GM10847 (cell line): ENCODE data around the gene RITA1.

Source experiments
- POLR2A ChIP-seq: IDR thresholded peaks from 2 replicates; pipeline ENCODE4 v1.6.1; 2011; ENCODE audit not compliant: insufficient read length; ENCODE audit errors: extremely low read depth

Gene RITA1

DNA sequence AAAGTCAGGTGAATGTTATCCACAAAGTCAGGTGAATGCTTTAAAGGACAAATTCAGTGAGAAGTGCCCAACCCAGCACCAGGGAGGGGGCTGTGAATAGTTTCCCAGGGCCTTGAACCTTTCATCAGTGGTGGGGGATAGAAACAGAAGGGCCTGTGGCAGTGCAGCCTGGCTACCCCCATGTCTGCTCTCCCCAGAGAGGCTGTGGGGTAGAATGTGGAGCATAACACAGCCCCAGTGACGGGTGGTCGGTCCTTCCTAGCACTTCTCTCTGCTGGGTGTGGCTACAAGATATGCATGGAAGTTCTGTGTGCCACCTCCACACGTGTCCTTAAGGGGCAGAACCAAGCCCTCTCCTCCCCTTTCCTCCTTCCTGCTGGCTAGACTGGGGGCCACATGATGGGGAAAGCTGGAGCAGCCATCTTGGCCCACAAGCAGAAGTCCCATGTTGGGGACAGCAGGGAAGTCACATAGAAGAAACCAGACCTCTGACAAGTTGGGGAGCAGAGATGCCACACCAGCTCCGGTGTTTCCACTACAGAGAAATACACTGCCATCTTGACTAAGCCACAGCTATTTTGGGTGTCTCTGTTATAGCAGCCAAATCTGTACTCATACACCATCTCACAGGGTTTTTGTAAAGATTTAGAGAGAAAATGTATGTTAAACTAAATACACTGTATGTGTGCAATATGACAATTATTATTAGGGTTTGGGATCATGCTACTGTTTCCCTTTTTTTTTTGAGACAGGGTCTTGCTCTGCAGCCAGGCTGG is 17.0 kb downstream of the RITA1 start:
- no peak for TF ChIP-seq POLR2A

GRCh38 chr12:113203852-113204760 is 18.6 kb downstream of the RITA1 start:
- TF ChIP-seq POLR2A, result no peak

GRCh38 chr12:113204804-113205203 is 19.3 kb downstream of the RITA1 start:
- no peak for TF ChIP-seq POLR2A

- no peak for TF ChIP-seq POLR2A
Measured at GRCh38 chr12:113207613-113208040, 22.1 kb downstream of the RITA1 start.

DNA sequence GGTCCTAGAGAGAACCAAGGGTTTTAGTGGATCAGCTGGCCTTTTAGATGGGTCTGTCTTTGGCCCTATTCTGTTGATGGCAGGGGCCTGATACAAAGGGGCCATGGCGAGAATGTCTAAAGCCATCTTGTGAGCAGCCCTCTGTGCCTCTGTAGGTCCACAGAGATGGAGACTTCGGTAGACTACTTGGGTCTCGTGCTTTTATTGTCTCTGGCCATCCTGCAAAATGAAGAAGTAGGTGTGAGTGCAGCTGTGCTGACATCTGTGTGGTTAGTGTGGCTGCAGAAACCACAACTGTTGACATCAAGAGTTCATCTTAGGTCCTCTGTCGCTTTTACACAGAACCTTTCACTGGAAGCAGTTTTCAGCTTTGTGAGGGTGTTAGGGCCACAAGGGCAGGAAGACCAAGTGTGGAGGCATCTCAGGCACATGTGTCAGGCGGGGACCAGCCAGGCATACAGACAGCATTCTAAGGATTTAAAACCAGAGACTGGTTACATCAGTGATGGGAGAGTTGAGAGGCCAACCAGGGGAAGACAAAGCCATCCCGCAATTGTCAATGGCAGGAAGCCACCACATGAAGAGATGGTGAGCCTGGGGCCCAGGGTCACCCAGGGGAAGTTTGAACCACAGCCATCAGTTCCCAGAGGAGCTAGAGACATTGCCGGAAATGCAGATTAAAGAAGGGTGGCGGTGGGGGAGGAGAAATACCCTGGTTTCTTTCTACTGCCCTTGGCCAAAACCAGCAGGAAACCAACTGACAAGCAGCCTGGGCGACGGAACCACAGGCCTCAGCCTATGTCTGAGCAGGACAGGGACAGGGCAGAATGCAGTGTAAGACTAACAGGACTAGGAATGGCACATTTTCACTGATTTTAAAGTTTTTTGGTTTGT is 22.8 kb downstream of the RITA1 start:
- no peak for TF ChIP-seq POLR2A

DNA sequence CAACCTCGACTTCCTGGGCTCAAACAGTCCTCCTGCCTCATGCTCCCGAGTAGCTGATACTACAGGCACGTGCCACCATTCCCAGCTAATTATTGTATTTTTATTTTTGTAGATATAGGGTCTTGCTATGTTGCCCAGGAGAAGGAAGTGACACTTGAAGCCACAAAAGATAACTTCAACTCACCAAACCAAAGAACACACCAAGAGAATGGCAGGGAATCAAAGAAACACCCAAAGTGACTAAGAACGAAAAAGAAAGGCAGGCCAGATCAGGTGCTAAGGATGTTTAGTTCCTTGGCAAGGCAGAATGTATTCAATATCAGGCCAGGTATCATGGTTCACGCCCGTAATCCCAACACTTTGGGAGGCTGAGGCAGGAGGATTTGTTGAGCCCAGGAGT is 25.6 kb downstream of the RITA1 start:
- no peak for TF ChIP-seq POLR2A

DNA sequence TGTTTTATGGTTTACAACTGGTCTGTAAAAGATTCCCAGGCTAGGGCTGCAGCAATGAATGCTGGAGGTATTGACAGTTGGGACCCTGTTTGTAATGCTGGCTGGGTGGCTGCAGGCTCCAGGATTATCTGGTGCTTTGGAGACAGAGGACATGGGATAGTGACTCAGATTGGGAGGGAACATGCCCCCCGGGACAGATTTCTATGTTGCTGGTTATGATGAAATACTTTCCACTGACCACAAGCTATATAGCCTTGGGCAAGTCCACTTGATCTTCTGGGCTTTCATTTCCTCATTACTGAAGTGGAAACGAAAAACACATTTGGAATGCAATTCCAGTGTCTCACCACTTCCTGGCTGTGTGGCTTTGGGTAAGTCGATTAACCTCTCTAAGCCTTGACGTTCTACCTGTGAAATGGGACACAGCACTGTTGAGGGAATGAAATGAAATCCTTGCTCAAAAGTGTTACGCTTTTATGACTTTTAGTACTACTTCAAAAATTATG is 29.4 kb downstream of the RITA1 start:
- no peak for TF ChIP-seq POLR2A

GRCh38 chr12:113216027-113216426 is 30.5 kb downstream of the RITA1 start:
- no peak for TF ChIP-seq POLR2A

GRCh38 chr12:113220593-113221180 is 35.2 kb downstream of the RITA1 start:
- TF ChIP-seq POLR2A, result no peak

DNA sequence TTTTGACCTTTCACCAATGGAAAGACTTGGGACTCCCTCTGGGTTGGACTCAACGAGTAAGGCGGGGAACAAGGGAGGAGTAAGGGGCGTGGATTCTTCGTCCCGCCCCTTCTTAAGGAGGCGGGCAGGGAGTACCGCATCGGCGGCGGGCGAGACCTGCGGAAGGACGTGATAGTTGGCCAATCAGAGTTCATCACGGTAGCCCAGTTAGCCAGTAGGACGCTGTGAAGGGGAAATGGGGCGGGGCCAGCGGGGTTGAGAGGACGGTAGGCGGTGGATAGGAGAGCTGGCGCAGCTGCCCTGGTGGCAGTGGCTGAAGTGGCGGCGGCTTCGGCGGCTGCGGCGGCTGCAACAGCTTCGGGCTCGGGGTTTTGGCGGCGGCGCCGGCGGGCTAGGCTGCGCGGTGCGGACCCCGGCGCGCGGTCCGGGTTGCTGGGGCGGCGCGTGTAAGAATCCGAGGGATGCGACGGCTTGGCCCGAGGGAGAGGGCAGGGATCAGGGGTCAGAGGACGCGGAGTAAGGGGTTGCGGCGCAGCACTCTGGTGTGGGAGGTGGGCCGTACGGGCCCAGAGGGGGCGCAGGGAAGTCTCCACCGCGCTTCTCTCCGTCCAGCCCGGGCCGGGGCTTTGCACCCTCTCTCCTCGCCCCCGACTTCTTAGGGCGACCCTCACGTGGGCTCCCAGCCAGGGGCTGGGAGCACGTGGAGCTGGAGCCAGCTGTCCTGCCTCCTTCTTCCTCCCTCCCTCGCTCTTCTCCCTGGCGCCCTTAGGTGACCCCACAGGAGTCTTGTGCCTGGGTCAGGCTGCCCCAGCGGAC is 35.9 kb downstream of the RITA1 start, which contains the start of gene TPCN1:
Gene TPCN1, plus strand, starts transcription at position 284 of the 816 bp plus-strand sequence. CDS start 5,389 bp downstream, outside the sequence.
- peak; percentile 99 for TF ChIP-seq POLR2A

- no peak for TF ChIP-seq POLR2A
Measured at GRCh38 chr12:113221997-113222729, 36.6 kb downstream of the RITA1 start.

- no peak for TF ChIP-seq POLR2A
Measured at GRCh38 chr12:113222730-113223531, 37.4 kb downstream of the RITA1 start.

- TF ChIP-seq POLR2A, result no peak
Measured at GRCh38 chr12:113224955-113225354, 39.4 kb downstream of the RITA1 start.
